ENCODE data around the gene P4HA1. TPM values are rescaled to one million over a fixed set of nuclear protein-coding genes. Genes with fewer than 3 reads are reported as not detected.
A peak's percentile ranks its signal among the peaks of the same experiment; 100 is the strongest.

The P4HA1 gene
- total and polyA plus RNA-seq, 9 of the 15 experiments (the other 6 are each of a cell fraction or from before 2014, with no cell fraction given), result 20.2 to 177 (median 28.6) TPM

DNA sequence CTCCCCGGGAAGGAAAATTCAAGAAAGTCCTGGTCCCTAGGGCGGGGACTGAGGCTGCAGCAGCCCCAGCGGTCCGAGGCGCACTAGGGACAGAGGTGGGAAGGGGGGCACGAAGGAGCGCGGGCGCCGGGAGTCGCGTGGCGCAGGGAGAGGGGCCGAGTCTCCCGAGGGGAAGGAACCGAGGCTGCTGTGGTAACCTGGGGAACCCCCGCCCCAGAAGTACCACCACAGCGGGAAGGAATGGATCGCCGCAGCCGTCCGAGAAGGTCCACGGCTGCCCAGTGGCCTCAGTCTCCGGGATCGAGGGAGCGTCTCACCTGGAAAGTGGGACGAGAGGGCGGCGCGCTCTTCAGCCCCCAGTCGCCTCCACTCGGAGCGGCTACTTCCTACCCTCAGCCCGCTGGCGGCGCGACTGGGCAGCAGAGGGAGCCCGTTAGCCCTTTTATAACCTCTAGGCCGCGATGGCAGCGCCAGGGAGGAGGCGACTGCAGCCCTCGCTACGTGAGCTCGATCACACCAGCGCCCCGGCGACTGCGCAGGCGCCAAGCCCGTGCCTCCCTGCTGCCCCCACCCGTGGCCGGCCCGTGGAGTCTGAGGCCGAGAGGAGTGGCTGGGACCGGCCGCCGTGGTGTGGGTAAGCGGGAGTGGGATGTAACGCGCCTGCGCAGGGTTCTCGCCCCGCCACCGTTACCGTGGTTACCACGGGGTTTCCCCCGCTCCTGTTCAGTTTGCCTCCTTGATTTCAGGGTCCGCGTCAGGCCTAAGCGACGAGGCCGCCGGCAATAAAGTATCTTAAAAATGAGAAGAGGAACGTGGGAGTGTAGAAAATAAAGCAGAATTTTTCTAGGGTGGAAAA is at the start of gene P4HA1 (continued):
- TF ChIP-seq, protein P1, sequence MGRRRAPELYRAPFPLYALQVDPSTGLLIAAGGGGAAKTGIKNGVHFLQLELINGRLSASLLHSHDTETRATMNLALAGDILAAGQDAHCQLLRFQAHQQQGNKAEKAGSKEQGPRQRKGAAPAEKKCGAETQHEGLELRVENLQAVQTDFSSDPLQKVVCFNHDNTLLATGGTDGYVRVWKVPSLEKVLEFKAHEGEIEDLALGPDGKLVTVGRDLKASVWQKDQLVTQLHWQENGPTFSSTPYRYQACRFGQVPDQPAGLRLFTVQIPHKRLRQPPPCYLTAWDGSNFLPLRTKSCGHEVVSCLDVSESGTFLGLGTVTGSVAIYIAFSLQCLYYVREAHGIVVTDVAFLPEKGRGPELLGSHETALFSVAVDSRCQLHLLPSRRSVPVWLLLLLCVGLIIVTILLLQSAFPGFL (CRISPR knock-in tag; IDR thresholded peaks at IDR 0.05), result no peak
- TF ChIP-seq, protein P2, sequence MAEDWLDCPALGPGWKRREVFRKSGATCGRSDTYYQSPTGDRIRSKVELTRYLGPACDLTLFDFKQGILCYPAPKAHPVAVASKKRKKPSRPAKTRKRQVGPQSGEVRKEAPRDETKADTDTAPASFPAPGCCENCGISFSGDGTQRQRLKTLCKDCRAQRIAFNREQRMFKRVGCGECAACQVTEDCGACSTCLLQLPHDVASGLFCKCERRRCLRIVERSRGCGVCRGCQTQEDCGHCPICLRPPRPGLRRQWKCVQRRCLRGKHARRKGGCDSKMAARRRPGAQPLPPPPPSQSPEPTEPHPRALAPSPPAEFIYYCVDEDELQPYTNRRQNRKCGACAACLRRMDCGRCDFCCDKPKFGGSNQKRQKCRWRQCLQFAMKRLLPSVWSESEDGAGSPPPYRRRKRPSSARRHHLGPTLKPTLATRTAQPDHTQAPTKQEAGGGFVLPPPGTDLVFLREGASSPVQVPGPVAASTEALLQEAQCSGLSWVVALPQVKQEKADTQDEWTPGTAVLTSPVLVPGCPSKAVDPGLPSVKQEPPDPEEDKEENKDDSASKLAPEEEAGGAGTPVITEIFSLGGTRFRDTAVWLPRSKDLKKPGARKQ (CRISPR knock-in tag; IDR thresholded peaks at IDR 0.05), result no peak
- TF ChIP-seq GATAD2B (IDR thresholded peaks at IDR 0.05; ENCODE audit: borderline replicate concordance) (peak; percentile 100), POLR3G (IDR thresholded peaks at IDR 0.05; ENCODE audit: extremely low read depth, insufficient read length, insufficient replicate concordance) (no peak), FOXK1 (CRISPR knock-in tag; IDR thresholded peaks at IDR 0.05; ENCODE audit: borderline replicate concordance) (peak; percentile 88; the same call in 1 of the 2 replicates), ZNF717 (CRISPR knock-in tag; IDR thresholded peaks at IDR 0.05) (no peak), NCOA1 (IDR thresholded peaks at IDR 0.05; ENCODE audit: low read depth) (no peak; the same call in 1 of the 2 replicates), HLTF (IDR thresholded peaks at IDR 0.05) (no peak; the same call in 1 of the 2 replicates), SUPT5H (IDR thresholded peaks at IDR 0.05) (peak; percentile 97), TAF15 (IDR thresholded peaks at IDR 0.05; ENCODE audit: low read depth, low read length) (no peak), ZC3H4 (CRISPR knock-in tag; IDR thresholded peaks at IDR 0.05; ENCODE audit: borderline replicate concordance) (peak; percentile 92; the same call in 1 of the 2 replicates), WHSC1 (IDR thresholded peaks at IDR 0.05; ENCODE audit: low read length) (no peak), BRD9 (IDR thresholded peaks at IDR 0.05; ENCODE audit: low read depth, partially characterized antibody) (peak; percentile 38), ZNF24 (IDR thresholded peaks at IDR 0.05) (0 out of 2 replicates have a peak, but pooled peaks have one; percentile 33), NUFIP1 (IDR thresholded peaks at IDR 0.05; ENCODE audit: partially characterized antibody) (no peak), TARDBP (IDR thresholded peaks at IDR 0.05) (peak; percentile 100), THRAP3 (IDR thresholded peaks at IDR 0.05; ENCODE audit: borderline replicate concordance) (no peak), ETV5 (CRISPR knock-in tag; IDR thresholded peaks at IDR 0.05; ENCODE audit: low read depth) (peak; percentile 82), SRSF7 (optimal IDR thresholded peaks at IDR 0.05; ENCODE audit: low read depth, low read length) (no peak)
- TF ChIP-seq, protein P3, sequence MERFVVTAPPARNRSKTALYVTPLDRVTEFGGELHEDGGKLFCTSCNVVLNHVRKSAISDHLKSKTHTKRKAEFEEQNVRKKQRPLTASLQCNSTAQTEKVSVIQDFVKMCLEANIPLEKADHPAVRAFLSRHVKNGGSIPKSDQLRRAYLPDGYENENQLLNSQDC (CRISPR knock-in tag; IDR thresholded peaks at IDR 0.05), result peak; percentile 74; the same call in 1 of the 2 replicates
- TF ChIP-seq, protein P4, sequence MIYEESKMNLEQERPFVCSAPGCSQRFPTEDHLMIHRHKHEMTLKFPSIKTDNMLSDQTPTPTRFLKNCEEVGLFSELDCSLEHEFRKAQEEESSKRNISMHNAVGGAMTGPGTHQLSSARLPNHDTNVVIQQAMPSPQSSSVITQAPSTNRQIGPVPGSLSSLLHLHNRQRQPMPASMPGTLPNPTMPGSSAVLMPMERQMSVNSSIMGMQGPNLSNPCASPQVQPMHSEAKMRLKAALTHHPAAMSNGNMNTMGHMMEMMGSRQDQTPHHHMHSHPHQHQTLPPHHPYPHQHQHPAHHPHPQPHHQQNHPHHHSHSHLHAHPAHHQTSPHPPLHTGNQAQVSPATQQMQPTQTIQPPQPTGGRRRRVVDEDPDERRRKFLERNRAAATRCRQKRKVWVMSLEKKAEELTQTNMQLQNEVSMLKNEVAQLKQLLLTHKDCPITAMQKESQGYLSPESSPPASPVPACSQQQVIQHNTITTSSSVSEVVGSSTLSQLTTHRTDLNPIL (CRISPR knock-in tag; IDR thresholded peaks at IDR 0.05), result no peak
- TF ChIP-seq, protein P5, sequence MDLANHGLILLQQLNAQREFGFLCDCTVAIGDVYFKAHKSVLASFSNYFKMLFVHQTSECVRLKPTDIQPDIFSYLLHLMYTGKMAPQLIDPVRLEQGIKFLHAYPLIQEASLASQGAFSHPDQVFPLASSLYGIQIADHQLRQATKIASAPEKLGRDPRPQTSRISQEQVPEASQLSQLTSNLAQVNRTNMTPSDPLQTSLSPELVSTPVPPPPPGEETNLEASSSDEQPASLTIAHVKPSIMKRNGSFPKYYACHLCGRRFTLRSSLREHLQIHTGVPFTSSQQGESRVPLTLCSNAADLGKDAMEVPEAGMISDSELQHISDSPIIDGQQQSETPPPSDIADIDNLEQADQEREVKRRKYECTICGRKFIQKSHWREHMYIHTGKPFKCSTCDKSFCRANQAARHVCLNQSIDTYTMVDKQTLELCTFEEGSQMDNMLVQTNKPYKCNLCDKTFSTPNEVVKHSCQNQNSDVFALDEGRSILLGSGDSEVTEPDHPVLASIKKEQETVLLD (IDR thresholded peaks at IDR 0.05), result peak; percentile 95
